Duodenal mucosa (tissue), 2 donors: ENCODE measurements around the gene CAMTA1.

Experiments
- H3K27ac ChIP-seq: one replicate; pipeline ENCODE4 v1.7.0; 2013; ENCODE audit warnings: low read depth, low read length
- H3K27me3 ChIP-seq, 2 donors: one replicate each; pipeline ENCODE4 v1.7.0; 2013; ENCODE audit warnings: low read length in 2 of 2, control low read depth in 1 of 2; ENCODE audit not compliant: insufficient read depth in 2 of 2, control insufficient read depth in 1 of 2
- H3K36me3 ChIP-seq, 2 donors: one replicate each; pipeline ENCODE4 v1.7.0; 2013; ENCODE audit warnings: low read length in 2 of 2, control low read depth in 1 of 2; ENCODE audit not compliant: insufficient read depth in 2 of 2, control insufficient read depth in 1 of 2
- H3K4me1 ChIP-seq, 2 donors: one replicate each; pipeline ENCODE4 v1.7.0; 2013; ENCODE audit warnings: low read length in 2 of 2, control low read depth in 1 of 2; ENCODE audit not compliant: insufficient read depth in 2 of 2, control insufficient read depth in 1 of 2
- H3K4me3 ChIP-seq, 2 donors: one replicate each; pipeline ENCODE4 v1.7.0; 2013; ENCODE audit warnings: low read length in 2 of 2, low read depth in 1 of 2
- H3K9ac ChIP-seq, 2 donors: one replicate each; pipeline ENCODE4 v1.7.0; 2013; ENCODE audit warnings: low read length in 2 of 2, low read depth in 1 of 2
- H3K9me3 ChIP-seq, 2 donors: one replicate each; pipeline ENCODE4 v1.7.0; 2013; ENCODE audit warnings: low read length in 2 of 2, control low read depth in 1 of 2; ENCODE audit not compliant: control insufficient read depth in 1 of 2

Gene CAMTA1

DNA sequence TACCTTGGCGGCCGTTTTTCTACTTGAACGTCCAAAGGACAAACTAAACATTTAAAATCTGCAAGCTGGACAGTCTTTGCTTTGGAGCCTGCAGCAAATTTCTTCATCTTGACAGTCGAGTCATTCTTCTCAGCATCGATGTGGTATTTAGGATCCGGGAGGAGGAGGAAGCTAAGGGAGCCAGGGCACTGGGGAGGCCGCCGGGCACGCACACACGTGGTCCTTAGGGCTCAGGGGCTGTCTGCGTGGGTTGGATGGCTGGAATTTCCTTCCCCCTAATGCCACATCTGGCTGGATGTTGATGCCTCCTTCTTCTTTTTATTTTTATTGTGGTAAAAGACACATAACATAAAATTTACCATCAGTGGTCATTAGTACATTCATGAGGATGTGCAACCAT, 300.9 kb downstream of the CAMTA1 start:
- Histone ChIP-seq H3K9ac (no peak overlapping the region), H3K9me3 (no peaks in the 10 kb centered on the region), H3K27me3 (peaks cover 0 to 2% of the 10 kb centered on the region in 2 donors), H3K27ac (no peak overlapping the region), H3K4me1 (no peaks in the 10 kb centered on the region), H3K4me3 (no peak overlapping the region), H3K36me3 (no peaks in the 10 kb centered on the region)

DNA sequence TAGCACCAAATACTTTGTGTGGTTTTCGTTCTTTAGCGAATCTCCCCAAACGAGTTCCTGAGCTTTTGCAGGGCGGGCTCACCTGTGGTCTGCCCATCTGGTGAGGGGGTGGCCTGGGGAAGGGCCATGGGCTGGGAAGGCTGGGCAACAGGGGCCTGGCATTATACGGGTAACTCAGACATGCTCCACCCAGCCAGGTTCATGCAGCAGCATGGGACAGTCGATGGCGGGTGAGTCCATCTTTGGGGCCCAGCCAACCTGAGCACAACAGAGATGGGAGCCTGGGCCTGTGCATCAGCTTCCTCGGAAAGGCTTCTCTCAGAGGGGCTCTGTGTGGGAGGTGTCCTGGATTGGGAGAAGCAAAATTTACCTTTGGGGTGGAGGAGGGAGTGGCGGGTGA, 302.6 kb downstream of the CAMTA1 start:
- H3K4me3 ChIP-seq = no peak overlapping the region
- no peak overlapping the region for H3K9ac ChIP-seq
- H3K36me3 ChIP-seq = no peaks in the 10 kb centered on the region
- H3K27ac ChIP-seq = no peak overlapping the region
- H3K27me3 ChIP-seq = peaks cover 0 to 2% of the 10 kb centered on the region in 2 donors
- H3K9me3 ChIP-seq = no peaks in the 10 kb centered on the region
- no peaks in the 10 kb centered on the region for H3K4me1 ChIP-seq

DNA sequence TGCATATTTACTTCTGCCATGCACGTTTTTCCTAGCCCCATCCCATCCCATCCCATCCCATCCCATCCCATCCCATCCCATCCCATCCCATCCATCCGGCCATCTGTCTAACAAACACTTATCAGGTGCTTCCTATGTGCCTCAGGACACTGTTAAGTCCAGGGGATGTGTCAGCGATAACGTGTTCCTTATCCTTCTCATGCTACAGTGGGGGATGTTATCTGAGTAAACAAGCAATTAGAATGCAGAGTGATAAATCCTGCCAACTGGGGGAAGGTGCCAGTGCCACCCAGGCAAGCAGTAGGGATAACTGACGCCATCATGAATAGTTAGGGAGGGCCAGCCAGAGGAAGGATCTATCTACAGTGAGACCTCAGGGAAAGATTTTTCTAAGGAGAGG, 304.2 kb downstream of the CAMTA1 start:
- no peak overlapping the region for H3K27ac ChIP-seq
- no peaks in the 10 kb centered on the region for H3K36me3 ChIP-seq
- H3K9ac ChIP-seq = no peak overlapping the region

DNA sequence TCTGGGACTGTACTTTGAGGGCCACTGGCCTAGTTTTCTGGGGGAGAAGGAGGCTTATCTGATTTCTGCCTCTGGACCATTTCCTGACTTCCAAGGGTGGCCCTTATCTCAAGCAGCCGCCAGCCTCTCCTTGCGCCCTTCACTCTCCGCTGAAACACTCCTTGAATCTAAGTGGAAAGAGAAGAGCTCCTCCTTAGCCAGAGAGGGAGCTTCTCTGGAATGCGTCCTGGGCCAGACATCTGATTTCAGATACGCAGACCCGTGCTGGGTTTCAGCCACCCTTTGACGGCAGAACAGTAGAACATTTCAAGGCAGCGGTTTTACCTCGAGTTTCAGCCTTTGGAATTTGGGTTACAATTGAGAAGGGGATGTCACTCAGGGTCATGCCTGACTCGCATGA, 308.0 kb downstream of the CAMTA1 start:
- H3K9ac ChIP-seq = no peak overlapping the region
- peaks cover 0 to 4% of the 10 kb centered on the region in 2 donors for H3K4me1 ChIP-seq
- H3K4me3 ChIP-seq = no peak overlapping the region
- no peaks in the 10 kb centered on the region for H3K9me3 ChIP-seq
- no peak overlapping the region for H3K27ac ChIP-seq
- H3K36me3 ChIP-seq = no peaks in the 10 kb centered on the region
- peaks cover 8 to 10% of the 10 kb centered on the region in 2 donors for H3K27me3 ChIP-seq

More for the DNA sequence above, 304.2 kb downstream of the CAMTA1 start:
- peaks cover 2% of the 10 kb centered on the region in 2 donors for H3K27me3 ChIP-seq
- H3K9me3 ChIP-seq = no peaks in the 10 kb centered on the region
- no peak overlapping the region for H3K4me3 ChIP-seq
- H3K4me1 ChIP-seq = no peaks in the 10 kb centered on the region

DNA sequence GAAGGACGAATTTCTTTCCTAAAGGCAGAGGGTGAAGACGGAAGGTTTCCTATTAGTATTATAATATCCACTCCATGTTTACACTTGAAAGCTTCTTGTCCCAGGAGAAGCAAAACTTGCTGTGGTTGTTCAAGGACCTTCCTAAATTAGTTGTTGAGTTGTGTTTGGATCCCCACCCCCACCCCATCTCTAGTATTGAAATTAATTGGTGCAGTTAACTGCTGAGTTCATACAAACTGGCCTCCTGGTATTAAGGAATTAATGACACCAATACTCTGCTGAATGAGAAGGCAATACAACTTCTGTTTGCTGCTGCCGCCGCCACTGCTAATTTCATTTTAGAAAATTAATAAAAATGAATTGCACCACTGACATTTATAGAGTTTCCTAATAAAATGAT, 308.8 kb downstream of the CAMTA1 start:
- Histone ChIP-seq H3K27me3 (peaks cover 8 to 10% of the 10 kb centered on the region in 2 donors), H3K4me1 (peaks cover 0 to 4% of the 10 kb centered on the region in 2 donors), H3K36me3 (no peaks in the 10 kb centered on the region), H3K9ac (no peak overlapping the region), H3K9me3 (no peaks in the 10 kb centered on the region), H3K4me3 (no peak overlapping the region), H3K27ac (no peak overlapping the region)

GRCh38 chr1:7094509-7094908, 309.3 kb downstream of the CAMTA1 start:
- Histone ChIP-seq H3K4me3 (no peak overlapping the region), H3K9ac (no peak overlapping the region), H3K27ac (no peak overlapping the region), H3K4me1 (peaks cover 0 to 4% of the 10 kb centered on the region in 2 donors), H3K36me3 (no peaks in the 10 kb centered on the region), H3K27me3 (peaks cover 8 to 10% of the 10 kb centered on the region in 2 donors), H3K9me3 (no peaks in the 10 kb centered on the region)

DNA sequence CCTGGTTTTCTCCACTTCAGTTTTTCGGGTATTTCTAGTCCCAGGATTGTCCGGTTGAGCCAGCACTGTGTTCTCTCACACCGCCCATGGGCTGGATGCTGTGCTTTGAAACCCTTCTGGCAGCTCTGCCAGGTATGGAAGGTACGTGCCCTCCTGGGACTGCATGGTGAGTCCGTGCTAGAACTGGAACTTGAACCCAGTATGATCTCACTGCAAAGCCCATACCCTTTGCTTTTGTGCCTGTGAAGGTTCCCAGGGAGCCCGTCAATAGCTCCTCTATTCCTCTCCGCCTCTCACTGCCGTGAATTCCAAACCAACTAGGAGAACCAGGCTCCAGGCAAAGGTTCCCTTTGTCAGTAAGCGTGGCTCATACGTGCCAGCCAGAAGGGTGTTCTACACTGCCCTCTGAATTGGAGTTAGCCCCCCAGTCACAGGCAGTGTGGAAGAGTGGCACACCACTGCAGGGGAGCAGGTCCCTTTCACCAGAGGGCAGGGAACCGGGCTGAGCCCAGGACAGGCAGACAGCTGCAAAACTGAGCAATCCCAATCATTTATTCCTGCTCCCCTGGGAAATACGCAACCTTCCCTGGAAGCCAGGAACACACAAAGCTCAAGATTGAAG, 310.2 kb downstream of the CAMTA1 start:
- Histone ChIP-seq H3K27me3 (peaks cover 5 to 10% of the 10 kb centered on the region in 2 donors), H3K4me1 (peaks cover 0 to 4% of the 10 kb centered on the region in 2 donors), H3K9ac (no peak overlapping the region), H3K9me3 (no peaks in the 10 kb centered on the region), H3K4me3 (no peak overlapping the region), H3K36me3 (no peaks in the 10 kb centered on the region), H3K27ac (no peak overlapping the region)

DNA sequence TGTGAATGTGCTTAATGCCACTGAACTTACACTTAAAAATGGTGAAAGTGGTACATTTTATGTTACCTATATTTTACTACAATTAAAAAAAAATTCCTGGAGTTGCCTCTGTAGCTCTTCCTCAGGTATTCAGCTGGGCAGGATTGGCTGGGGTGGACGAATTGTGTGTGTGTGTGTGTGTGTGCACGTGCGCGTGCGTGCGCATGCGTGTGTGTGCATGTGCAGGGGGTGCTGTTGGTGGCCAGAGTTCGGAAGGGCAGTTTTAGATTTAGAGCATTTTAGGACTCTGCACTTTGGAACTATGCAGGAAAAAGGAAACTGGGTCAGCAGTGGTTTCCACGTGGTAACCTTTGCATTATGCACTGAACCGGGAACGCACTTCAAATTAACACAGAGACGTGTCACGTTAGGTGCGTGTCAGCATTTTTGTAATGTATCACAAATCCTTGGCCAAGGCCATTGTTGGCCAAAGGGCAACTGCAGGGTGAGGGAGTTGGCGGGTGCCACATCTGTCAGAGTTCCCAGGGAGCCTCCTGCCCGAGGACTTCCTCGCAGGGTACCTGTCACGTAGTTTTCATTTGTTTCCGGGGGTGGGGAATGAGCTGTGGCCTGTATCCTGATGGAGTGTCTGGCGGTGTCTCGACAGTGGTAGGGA, 312.8 kb downstream of the CAMTA1 start:
- Histone ChIP-seq H3K4me3 (no peak overlapping the region), H3K36me3 (no peaks in the 10 kb centered on the region), H3K9ac (no peak overlapping the region), H3K9me3 (no peaks in the 10 kb centered on the region), H3K27ac (no peak overlapping the region), H3K27me3 (peaks cover 9 to 10% of the 10 kb centered on the region in 2 donors), H3K4me1 (peaks cover 0 to 4% of the 10 kb centered on the region in 2 donors)

DNA sequence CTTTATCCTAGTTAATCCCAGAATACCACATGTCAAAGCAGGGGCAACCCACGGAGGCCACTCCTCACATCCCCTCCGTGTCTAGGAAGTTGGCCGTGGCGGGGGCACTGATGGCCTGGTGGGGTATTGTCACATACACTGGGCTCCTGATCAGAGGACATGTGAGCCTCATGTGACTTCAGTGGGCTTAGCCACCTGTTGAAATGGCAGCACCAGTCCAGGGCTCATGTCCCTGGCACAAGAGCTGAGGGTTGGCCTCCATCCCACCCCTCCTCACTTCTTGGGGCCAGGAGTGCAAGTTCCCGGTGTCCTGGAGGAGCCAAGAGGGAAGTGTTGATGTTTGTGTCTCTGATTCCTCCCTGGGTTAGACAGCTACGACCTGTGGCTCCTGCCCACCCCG, 313.4 kb downstream of the CAMTA1 start:
- H3K9ac ChIP-seq = no peak overlapping the region
- H3K9me3 ChIP-seq = peaks cover 0 to 2% of the 10 kb centered on the region in 2 donors
- no peak overlapping the region for H3K27ac ChIP-seq
- peaks cover 10 to 13% of the 10 kb centered on the region in 2 donors for H3K27me3 ChIP-seq
- H3K4me1 ChIP-seq = peaks cover 0 to 4% of the 10 kb centered on the region in 2 donors
- H3K36me3 ChIP-seq = no peaks in the 10 kb centered on the region
- H3K4me3 ChIP-seq = no peak overlapping the region

GRCh38 chr1:7100479-7100878, 315.2 kb downstream of the CAMTA1 start:
- peaks cover 2 to 20% of the 10 kb centered on the region in 2 donors for H3K27me3 ChIP-seq
- H3K9ac ChIP-seq = no peak overlapping the region
- no peak overlapping the region for H3K4me3 ChIP-seq
- no peak overlapping the region for H3K27ac ChIP-seq
- H3K36me3 ChIP-seq = no peaks in the 10 kb centered on the region
- peaks cover 2 to 3% of the 10 kb centered on the region in 2 donors for H3K9me3 ChIP-seq
- peaks cover 0 to 4% of the 10 kb centered on the region in 2 donors for H3K4me1 ChIP-seq
